ENCODE results near the gene HCFC1R1. TPM values are rescaled to one million over a fixed set of nuclear protein-coding genes. Genes with fewer than 3 reads are reported as not detected.
A peak's percentile ranks its signal among the peaks of the same experiment; 100 is the strongest.

HCFC1R1 gene
- total RNA-seq, 1 donor from 2014 or later: 47.0 TPM

GRCh38 chr16:3030222-3031212, 6.8 kb upstream of the HCFC1R1 start:
- peaks cover 3% of the 10 kb centered on the region for H3K9me3 Mint-ChIP-seq (ENCODE audit: unreplicated experiment)

GRCh38 chr16:3029491-3030221, 5.9 kb upstream of the HCFC1R1 start:
- Histone ChIP-seq H2AFZ (ENCODE audit: low read depth, low read length) (no peak overlapping the region), H4K20me1 (ENCODE audit: insufficient read depth, low read length) (peaks cover 31% of the 10 kb centered on the region), H3K4me3 (ENCODE audit: insufficient read depth, low read depth, low read length) (no peak overlapping the region), H3K36me3 (ENCODE audit: insufficient read depth, low read length) (no peaks in the 10 kb centered on the region), H3K4me2 (ENCODE audit: low read length) (peak overlapping the region; percentile 62), H3K27me3 (ENCODE audit: insufficient read depth, low read length) (peaks cover 44% of the 10 kb centered on the region), H3K9ac (ENCODE audit: low read length) (no peak overlapping the region), H3K79me2 (ENCODE audit: insufficient read depth, low read length) (no peaks in the 10 kb centered on the region), H3K4me1 (ENCODE audit: insufficient read depth, low read length) (peaks cover 11% of the 10 kb centered on the region), H3K9me3 (ENCODE audit: insufficient read depth, low read depth, low read length) (peaks cover 3% of the 10 kb centered on the region), H3K27ac (ENCODE audit: low read depth, low read length) (no peak overlapping the region)
- H3K27me3 Mint-ChIP-seq (ENCODE audit: low read depth, unreplicated experiment): peaks cover 10% of the 10 kb centered on the region
- H3K4me1 Mint-ChIP-seq (ENCODE audit: low read depth, unreplicated experiment): no peaks in the 10 kb centered on the region
- TF ChIP-seq EZH2 (IDR thresholded peaks at IDR 0.05; ENCODE audit: insufficient read depth, low read length): peak; percentile 80
- no peak for TF ChIP-seq CTCF (IDR thresholded peaks at IDR 0.05; ENCODE audit: insufficient read depth, low read depth, low read length)
- H3K4me3 Mint-ChIP-seq (ENCODE audit: unreplicated experiment): peak overlapping the region; percentile 22
- H3K36me3 Mint-ChIP-seq (ENCODE audit: low read depth, unreplicated experiment): peaks cover 8% of the 10 kb centered on the region
- peak overlapping the region; percentile 78 for H3K27ac Mint-ChIP-seq (ENCODE audit: unreplicated experiment)
- no peak for DNase-seq (ENCODE audit: low read depth)
- no peak for FAIRE-seq
- H3K9me3 Mint-ChIP-seq (ENCODE audit: unreplicated experiment): peaks cover 2% of the 10 kb centered on the region

More at GRCh38 chr16:3030222-3031212, 6.8 kb upstream of the HCFC1R1 start:
- H3K27me3 ChIP-seq (ENCODE audit: insufficient read depth, low read length): peaks cover 50% of the 10 kb centered on the region
- peaks cover 27% of the 10 kb centered on the region for H4K20me1 ChIP-seq (ENCODE audit: insufficient read depth, low read length)
- Mint-ChIP-seq H3K27ac (ENCODE audit: unreplicated experiment) (no peak overlapping the region), H3K27me3 (ENCODE audit: low read depth, unreplicated experiment) (peaks cover 15% of the 10 kb centered on the region), H3K4me3 (ENCODE audit: unreplicated experiment) (peak overlapping the region; percentile 45), H3K36me3 (ENCODE audit: low read depth, unreplicated experiment) (peaks cover 8% of the 10 kb centered on the region), H3K4me1 (ENCODE audit: low read depth, unreplicated experiment) (no peaks in the 10 kb centered on the region)
- H2AFZ ChIP-seq (ENCODE audit: low read depth, low read length): no peak overlapping the region
- DNase-seq (ENCODE audit: low read depth) (no peak), FAIRE-seq (no peak)
- peaks cover 3% of the 10 kb centered on the region for H3K9me3 ChIP-seq (ENCODE audit: insufficient read depth, low read depth, low read length)
- H3K27ac ChIP-seq (ENCODE audit: low read depth, low read length): no peak overlapping the region
- no peak overlapping the region for H3K4me3 ChIP-seq (ENCODE audit: insufficient read depth, low read depth, low read length)
- H3K4me1 ChIP-seq (ENCODE audit: insufficient read depth, low read length): peaks cover 11% of the 10 kb centered on the region
- H3K36me3 ChIP-seq (ENCODE audit: insufficient read depth, low read length): no peaks in the 10 kb centered on the region
- H3K4me2 ChIP-seq (ENCODE audit: low read length): no peak overlapping the region
- no peaks in the 10 kb centered on the region for H3K79me2 ChIP-seq (ENCODE audit: insufficient read depth, low read length)
- no peak overlapping the region for H3K9ac ChIP-seq (ENCODE audit: low read length)
- TF ChIP-seq CTCF (IDR thresholded peaks at IDR 0.05; ENCODE audit: insufficient read depth, low read depth, low read length) (no peak), EZH2 (IDR thresholded peaks at IDR 0.05; ENCODE audit: insufficient read depth, low read length) (no peak)
